GM12872 (cell line): ENCODE results near the gene DCLK2.

Experiments
- TF ChIP-seq, protein P1 (sequence below): IDR thresholded peaks from 3 replicates; pipeline ENCODE4 v1.5.1; 2011; ENCODE audit warnings: low read depth, mild to moderate bottlenecking, low read length, moderate library complexity; ENCODE audit not compliant: insufficient read depth

The DCLK2 gene

DNA sequence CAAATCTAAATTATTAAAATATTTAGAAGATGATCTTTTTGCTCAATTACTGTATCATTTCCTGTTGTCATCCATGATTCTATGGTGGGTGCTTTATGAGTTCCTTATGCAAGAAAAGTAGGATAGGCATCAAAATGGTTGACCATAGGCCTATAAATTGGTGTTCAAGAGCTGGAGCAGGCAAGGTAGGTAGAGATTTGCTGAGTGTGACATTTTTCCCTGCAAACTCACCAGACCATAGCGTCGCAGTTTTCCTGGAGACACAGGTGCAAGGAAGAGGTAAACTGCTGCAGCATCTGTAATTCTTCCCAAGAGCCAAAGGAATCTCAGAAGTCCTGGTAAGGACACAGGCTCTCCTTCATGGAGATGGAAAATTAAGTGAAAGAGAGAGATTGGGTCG, 33.7 kb upstream of the DCLK2 start:
- TF ChIP-seq, protein P1, sequence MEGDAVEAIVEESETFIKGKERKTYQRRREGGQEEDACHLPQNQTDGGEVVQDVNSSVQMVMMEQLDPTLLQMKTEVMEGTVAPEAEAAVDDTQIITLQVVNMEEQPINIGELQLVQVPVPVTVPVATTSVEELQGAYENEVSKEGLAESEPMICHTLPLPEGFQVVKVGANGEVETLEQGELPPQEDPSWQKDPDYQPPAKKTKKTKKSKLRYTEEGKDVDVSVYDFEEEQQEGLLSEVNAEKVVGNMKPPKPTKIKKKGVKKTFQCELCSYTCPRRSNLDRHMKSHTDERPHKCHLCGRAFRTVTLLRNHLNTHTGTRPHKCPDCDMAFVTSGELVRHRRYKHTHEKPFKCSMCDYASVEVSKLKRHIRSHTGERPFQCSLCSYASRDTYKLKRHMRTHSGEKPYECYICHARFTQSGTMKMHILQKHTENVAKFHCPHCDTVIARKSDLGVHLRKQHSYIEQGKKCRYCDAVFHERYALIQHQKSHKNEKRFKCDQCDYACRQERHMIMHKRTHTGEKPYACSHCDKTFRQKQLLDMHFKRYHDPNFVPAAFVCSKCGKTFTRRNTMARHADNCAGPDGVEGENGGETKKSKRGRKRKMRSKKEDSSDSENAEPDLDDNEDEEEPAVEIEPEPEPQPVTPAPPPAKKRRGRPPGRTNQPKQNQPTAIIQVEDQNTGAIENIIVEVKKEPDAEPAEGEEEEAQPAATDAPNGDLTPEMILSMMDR, result no peak

- TF ChIP-seq, protein P1, result no peak
Observed at GRCh38 chr4:150045410-150045809, 32.8 kb upstream of the DCLK2 start.

- TF ChIP-seq, protein P1, result no peak
Observed at GRCh38 chr4:150046728-150047217, 31.5 kb upstream of the DCLK2 start.

DNA sequence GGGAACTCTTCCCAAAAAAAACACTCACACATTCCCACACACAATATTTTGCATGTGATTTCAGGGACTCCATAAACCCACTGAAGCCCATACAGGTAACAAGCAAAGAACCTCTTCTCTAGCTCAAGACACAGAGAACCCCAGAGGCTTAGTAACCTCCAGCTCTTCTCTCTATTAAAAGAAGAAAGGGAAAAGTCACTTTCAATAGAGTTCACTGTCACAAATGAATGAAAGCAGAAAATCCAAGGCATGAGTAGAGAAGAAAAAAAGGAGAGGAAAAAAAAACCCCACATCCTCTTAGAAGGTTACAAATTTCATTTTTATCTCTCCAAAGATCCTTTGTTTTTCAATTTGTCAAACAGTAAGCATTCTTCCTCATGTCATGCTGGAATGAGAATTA, 30.7 kb upstream of the DCLK2 start:
- TF ChIP-seq, protein P1, result no peak

GRCh38 chr4:150049682-150050081, 28.6 kb upstream of the DCLK2 start:
- TF ChIP-seq, protein P1, result no peak

- TF ChIP-seq, protein P1, result no peak
Observed at GRCh38 chr4:150050566-150050965, 27.7 kb upstream of the DCLK2 start.

DNA sequence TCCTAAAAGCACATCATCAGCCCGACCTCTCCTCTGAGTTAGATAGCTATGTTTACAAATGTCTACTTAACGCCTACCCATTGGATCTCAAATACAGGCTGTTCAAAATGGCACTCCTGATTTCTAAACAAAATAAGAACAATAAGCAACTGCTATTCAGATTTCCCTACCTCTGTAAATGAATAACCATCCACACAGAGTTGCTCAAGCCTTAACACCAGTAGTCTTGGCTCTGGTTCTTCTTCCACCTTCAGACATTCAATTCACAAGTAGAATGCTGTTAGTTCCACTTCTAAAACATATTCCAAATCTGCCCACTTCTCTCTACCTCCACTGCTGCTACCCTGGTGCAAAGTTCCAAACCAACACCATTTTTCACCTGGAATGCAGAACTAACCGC, 27.1 kb upstream of the DCLK2 start:
- TF ChIP-seq, protein P1, result no peak

- TF ChIP-seq, protein P1, result no peak
Observed at GRCh38 chr4:150055467-150055866, 22.8 kb upstream of the DCLK2 start.
